Prostate gland (tissue), 2 donors: ENCODE results near the gene FAM181B.

Experiments
- POLR2A ChIP-seq: fragments of 450-650 bp; IDR thresholded peaks from one replicate; pipeline ENCODE4 v1.6.1; 2016; ENCODE audit warnings: antibody characterized with exemption, mild to moderate bottlenecking
- TF ChIP-seq, protein P1 (sequence below), 4 experiments: fragments of 200-600 bp in 2 of 4; fragments of 450-650 bp in 2 of 4; sonication (generic) in 2 of 4; IDR thresholded peaks; 1 replicate in 3 of 4; 2 replicates in 1 of 4; pipeline ENCODE4 v1.5.1; 2016 to 2019; ENCODE audit warnings: antibody characterized with exemption in 4 of 4, mild to moderate bottlenecking in 2 of 4, moderate library complexity in 2 of 4

DNA sequence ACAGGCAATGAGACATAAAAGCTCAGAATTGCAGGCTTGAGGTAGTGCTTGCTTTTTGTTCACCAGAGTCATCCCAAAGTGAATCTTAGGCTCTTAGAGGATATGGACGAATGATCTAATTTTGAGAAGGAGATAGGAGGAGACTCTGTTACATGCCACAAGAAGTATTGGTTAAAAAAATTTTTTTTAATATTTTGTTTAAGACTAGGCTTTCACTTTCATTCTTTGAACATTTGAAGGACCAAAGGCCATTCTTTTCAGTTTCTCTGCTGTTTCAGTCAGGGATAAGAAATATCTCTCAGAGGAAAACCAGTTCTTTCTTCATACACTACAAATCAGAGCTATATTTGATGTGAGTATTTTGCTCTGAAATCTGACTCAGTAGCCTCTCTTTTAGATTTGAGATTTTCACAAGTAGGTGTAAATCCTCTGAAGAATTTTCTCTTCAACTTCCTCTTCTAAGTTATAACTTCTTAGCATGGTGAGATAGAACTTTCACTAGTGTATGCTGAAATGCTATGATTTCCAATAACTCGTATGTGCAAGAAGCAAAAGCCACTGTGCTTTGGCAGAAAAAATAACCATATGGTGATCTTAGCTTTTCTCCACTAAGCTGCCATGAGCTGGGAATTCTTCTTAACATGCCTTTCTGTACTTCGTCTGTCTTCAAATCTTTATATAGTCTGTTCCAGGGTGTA lies 24.1 kb upstream of the FAM181B start:
- TF ChIP-seq, protein P1, sequence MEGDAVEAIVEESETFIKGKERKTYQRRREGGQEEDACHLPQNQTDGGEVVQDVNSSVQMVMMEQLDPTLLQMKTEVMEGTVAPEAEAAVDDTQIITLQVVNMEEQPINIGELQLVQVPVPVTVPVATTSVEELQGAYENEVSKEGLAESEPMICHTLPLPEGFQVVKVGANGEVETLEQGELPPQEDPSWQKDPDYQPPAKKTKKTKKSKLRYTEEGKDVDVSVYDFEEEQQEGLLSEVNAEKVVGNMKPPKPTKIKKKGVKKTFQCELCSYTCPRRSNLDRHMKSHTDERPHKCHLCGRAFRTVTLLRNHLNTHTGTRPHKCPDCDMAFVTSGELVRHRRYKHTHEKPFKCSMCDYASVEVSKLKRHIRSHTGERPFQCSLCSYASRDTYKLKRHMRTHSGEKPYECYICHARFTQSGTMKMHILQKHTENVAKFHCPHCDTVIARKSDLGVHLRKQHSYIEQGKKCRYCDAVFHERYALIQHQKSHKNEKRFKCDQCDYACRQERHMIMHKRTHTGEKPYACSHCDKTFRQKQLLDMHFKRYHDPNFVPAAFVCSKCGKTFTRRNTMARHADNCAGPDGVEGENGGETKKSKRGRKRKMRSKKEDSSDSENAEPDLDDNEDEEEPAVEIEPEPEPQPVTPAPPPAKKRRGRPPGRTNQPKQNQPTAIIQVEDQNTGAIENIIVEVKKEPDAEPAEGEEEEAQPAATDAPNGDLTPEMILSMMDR (IDR thresholded peaks at IDR 0.05): no peak
- no peak for TF ChIP-seq POLR2A
